ENCODE measurements around the gene ACOD1.

DNA sequence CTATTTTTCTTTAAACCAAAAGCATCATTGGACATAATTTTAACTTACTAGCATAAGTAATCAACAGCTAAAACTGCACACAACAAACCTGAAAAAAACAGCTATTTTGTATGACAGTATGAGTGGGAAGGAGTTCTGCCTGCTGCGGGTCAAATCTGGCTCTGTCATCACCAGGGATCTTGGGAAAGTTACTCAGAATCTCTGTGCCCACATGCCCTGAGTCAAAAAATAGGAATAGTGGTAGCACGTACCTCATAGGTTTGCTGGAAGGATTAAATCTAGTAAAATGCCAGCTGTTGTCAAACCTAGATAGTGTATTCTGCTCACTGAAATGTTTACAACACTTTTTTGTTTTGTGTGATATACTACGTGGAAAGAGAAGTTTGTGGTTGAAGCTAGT lies 44.7 kb downstream of the ACOD1 start:
- TF ChIP-seq, protein P1, sequence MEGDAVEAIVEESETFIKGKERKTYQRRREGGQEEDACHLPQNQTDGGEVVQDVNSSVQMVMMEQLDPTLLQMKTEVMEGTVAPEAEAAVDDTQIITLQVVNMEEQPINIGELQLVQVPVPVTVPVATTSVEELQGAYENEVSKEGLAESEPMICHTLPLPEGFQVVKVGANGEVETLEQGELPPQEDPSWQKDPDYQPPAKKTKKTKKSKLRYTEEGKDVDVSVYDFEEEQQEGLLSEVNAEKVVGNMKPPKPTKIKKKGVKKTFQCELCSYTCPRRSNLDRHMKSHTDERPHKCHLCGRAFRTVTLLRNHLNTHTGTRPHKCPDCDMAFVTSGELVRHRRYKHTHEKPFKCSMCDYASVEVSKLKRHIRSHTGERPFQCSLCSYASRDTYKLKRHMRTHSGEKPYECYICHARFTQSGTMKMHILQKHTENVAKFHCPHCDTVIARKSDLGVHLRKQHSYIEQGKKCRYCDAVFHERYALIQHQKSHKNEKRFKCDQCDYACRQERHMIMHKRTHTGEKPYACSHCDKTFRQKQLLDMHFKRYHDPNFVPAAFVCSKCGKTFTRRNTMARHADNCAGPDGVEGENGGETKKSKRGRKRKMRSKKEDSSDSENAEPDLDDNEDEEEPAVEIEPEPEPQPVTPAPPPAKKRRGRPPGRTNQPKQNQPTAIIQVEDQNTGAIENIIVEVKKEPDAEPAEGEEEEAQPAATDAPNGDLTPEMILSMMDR (optimal IDR thresholded peaks at IDR 0.05 in 1 of 3, IDR thresholded peaks at IDR 0.05 in 1 of 3, conservative IDR thresholded peaks at IDR 0.05 in 1 of 3; ENCODE audit: extremely low read depth in 1 of 3, insufficient read depth in 2 of 3, low read length in 3 of 3) = no peak
- TF ChIP-seq EZH2 (IDR thresholded peaks at IDR 0.05; ENCODE audit: low read length) = no peak

All from keratinocyte (primary cell).